GM21717 (cell line): ENCODE results near the gene POLR1C.
A peak's percentile ranks its signal among the peaks of the same experiment; 100 is the strongest.
"Not testable (repeated sequence)": the region's sequence is repeated elsewhere in the genome, so short reads cannot be mapped to it uniquely, and the experiment has no call there.

Experiments used
- ATAC-seq: cut with Tn5 transposase; IDR thresholded peaks from one replicate; pipeline ENCODE4 v1.9.1; 2021; ENCODE audit warnings: mild to moderate bottlenecking, moderate library complexity; ENCODE audit not compliant: unreplicated experiment

Gene POLR1C

GRCh38 chr6:43509142-43509983, 7.5 kb upstream of the POLR1C start:
- ATAC-seq, result no peak

- ATAC-seq, result peak; percentile 49
These were observed 6.7 kb upstream of the POLR1C start, which contains the start of gene LRRC73 for GRCh38 chr6:43509984-43510826. LRRC73 (minus strand) TSS chr6:43510346; CDS start chr6:43509785, 561 bp downstream.

GRCh38 chr6:43510827-43511163, 6.1 kb upstream of the POLR1C start:
- ATAC-seq, result no peak

GRCh38 chr6:43511824-43512415, 5.0 kb upstream of the POLR1C start:
- no peak for ATAC-seq

DNA sequence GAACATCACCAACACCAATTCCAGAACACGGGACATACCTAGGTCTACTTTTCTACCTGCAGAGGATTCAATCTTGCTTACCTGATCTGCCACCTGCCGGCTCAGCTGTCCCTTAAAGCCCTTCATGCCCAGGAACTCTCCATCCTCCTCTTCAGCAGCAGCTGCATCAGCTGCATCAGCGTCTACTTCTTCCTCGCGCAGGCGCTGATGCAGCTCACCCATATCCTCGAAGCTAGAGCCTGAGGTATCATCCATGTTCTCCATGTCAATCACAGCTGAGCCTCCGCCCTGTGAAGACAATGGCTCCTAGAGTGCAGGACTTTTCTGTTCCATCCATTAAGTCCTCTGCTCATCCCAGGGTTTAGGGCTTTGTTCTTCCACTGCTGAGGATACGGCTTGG, 1.1 kb upstream of the POLR1C start:
- ATAC-seq, result no peak

- peak; percentile 2 for ATAC-seq
These were observed 557 bp upstream of the POLR1C start for GRCh38 chr6:43516367-43516696.

- ATAC-seq, result no peak
These were observed 842 bp downstream of the POLR1C start for GRCh38 chr6:43517505-43518357.

DNA sequence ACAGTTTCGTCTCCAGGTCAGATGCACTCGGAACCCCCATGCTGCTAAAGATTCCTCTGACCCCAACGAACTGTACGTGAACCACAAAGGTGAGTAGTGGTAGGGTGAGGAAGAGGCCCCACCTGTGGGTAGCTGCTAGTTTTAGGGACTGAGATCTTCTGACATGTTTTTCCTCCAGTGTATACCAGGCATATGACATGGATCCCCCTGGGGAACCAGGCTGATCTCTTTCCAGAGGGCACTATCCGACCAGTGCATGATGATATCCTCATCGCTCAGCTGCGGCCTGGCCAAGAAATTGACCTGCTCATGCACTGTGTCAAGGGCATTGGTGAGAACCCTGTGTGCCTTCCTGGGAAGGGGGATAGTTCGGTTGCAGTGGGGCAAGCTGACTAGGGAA, 3.2 kb downstream of the POLR1C start:
- ATAC-seq, result no peak

DNA sequence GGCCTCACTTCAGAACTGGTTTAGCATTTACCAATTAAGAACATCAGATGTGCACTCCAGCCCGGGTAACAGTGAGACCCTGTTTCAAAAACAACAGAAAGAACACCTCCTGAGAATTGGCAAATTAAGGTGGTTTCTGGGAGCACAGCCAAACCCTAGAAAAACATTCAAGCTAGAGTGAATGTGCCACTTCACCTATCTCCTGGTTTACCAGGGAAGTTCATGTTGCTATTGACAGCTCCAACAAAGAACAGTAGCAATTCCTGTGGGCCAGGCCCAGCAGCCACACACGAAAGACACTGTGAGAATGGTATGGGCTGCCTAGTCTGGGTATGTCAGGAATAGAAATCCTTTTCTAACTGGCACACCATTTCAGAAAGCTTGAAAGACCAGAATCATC, 4.9 kb downstream of the POLR1C start:
- no peak for ATAC-seq

- no peak for ATAC-seq
These were observed 5.8 kb downstream of the POLR1C start for GRCh38 chr6:43522547-43523261.

DNA sequence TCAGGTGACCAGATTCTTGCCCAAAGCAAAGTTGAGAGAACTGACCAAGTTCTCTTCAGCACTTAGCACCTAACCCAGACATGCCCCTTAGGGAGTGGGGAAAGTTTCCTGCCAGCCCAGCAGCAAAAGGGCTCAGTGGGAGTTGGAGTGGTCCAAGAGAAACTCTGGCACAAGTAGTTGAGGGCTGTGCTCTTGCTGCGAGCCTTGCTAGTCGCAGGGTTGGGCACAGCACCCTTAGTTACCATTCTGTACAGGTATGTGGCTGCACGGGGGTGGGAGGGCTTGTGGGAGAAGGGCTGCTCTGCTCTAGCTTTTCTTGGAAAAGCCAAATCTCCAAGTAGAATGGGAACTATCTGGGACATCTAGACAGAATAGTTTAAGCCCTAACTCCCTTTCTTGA, 6.4 kb downstream of the POLR1C start:
- no peak for ATAC-seq

DNA sequence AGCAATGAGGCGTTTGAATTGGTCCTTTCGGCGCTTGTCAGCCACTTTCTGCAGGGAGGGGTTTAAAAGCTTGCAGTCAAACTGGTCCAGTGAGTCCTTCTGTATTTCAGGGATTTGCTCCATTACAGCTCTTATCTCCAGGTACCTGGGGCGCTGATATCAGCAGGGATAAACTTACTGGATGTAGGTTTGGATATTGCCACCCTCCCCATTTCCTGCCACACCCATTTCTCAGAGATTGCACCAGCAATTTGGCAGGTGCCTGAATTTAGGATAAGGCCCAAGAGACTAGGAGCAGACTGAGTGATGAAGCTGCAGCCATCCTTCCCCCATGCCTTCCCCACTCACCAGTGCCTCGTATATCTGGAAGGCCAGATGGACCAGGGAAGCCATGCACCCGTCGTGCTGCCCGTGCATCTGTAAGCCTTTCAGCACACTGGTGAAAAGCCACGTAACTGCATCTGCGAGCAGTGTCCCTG, 7.6 kb downstream of the POLR1C start:
- no peak for ATAC-seq

DNA sequence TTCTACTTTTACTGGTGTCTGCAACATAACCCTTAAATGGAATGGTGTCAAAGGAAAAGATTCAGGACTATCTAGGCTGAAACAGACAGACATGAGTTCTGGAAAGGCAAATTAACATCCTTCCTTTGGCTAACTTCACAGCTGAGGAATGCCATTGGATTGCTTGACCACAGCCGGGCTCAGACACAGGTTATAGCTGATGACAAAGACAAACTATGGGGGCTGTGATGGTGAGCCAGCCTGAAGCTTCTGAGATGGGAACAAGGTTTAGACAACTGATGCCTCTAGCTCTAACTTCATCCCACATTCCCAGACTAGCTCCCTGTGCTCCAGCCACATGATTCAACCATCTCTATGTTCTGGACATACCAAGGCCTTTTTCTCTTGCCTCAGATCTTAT, 15.3 kb downstream of the POLR1C start:
- ATAC-seq, result no peak

DNA sequence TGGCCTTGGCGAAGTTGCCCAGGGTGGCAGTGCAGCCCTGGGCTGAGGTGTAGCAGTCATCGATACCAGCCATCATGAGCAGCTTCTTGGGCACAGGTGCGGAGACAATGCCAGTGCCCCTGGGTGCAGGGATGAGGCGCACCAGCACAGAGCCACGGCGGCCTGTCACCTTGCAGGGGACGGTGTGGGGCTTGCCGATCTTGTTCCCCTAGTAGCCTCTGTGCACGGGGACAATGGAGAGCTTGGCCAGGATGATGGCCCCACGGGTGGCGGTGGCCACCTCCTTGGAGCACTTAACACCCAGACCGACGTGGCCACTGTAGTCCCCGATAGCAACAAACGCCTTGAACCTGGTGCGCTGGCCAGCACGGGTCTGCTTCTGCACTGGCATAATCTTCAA, 22.1 kb downstream of the POLR1C start:
- ATAC-seq, result not testable (repeated sequence)

DNA sequence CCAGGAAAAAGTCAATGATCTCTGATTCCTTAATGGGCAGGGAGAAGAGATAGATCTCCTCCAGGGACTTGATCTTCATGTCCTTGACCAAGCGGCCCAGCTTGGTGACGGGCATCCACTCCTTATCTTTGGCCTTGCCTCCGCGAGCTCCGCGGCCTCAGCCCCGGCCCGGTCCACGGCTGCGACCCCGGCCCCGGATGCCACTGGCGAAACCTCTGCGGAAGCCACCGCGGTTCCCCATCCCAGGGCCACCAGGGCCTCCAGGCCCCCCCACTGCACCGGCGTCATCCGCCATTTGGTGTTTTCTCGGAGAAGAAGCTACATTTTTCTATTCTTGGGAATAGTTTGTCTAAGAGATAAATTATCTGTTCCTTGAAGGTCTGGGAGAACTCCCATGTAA, 22.5 kb downstream of the POLR1C start:
- not testable (repeated sequence) for ATAC-seq

- no peak for ATAC-seq
These were observed 23.6 kb downstream of the POLR1C start for GRCh38 chr6:43540507-43540906.

- no peak for ATAC-seq
These were observed 25.0 kb downstream of the POLR1C start for GRCh38 chr6:43541774-43542471.

DNA sequence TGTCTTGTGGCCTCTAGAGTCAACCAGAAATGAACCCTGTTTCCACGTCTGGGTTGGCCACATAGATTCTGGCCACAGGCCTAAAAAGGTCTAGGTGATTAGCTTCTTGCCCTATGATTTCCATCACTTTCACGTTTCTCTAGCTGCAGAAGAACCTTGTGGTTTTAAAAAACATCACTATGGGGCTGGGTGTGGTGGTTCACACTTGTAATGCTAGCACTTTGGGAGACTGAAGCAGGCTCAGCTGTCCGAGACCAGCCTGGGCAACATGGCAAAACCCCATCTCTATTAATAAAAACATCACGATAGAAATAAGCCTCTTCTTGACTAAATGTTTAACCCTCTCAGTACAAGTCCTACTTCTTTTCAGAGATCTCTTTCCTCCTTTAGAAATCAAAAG, 27.6 kb downstream of the POLR1C start:
- no peak for ATAC-seq

GRCh38 chr6:43547222-43547621, 30.3 kb downstream of the POLR1C start:
- no peak for ATAC-seq
